ENCODE data around the gene OR4E1. TPM values are rescaled to one million over a fixed set of nuclear protein-coding genes. Genes with fewer than 3 reads are reported as not detected.

The OR4E1 gene
- total RNA-seq, 2 donors from 2014 or later: not detected

DNA sequence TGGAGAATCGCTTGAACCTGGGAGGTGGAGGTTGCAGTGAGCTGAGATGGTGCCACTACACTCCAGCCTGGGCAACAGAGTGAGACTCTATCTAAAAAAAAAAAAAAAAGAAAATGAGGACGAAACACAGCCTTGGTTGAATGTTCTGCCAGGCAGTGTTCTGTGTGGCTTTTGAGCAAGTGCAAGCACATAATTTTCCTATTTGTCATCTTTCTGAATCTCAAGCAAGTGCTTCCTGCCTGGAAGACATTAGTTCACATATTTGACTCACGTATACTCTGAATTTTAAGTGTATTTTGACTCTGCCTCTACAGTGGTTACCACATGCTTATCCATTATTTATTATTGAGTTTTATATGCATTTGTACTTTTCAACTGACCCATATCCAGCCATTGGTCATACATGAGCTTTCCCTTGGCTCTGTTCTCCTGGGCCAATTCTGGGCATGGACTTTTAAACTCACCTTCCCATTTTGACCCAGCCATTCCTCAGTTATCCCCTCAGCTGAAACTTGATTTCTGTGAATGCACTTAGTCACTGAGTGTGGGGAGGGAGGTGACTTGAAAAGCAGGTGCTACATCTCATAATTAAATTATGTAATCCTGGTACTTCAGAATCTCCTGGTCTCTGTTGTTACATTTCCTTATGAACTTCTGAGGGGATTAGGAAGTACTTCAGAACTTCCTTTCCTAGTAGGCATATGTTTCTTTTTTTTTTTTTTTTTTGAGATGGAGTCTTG is 47.0 kb downstream of the OR4E1 start:
- intact Hi-C loops (cut with DNase I): no loop called here
- H3K4me3 ChIP-seq: no peak overlapping the region
- no peak overlapping the region for H3K27ac ChIP-seq
- 58% methylated on average over 3 of the region's 3 CpGs for WGBS
- H3K27me3 ChIP-seq (replicated peaks; ENCODE audit: insufficient read depth): no peaks in the 10 kb centered on the region
- H3K4me1 ChIP-seq (replicated peaks): peaks cover 3% of the 10 kb centered on the region
- no peaks in the 10 kb centered on the region for H3K36me3 ChIP-seq
- no peak for TF ChIP-seq POLR2AphosphoS5 (IDR thresholded peaks at IDR 0.05)
- H3K9me3 ChIP-seq: no peaks in the 10 kb centered on the region
- no peak for DNase-seq (ENCODE audit: low spot score)

Small RNA genes lying within 50 kb of the gene (small RNA-seq; reads per million reads assigned to genes)
- gene AC243972.3: 0 reads per million in 2 donors

Other genes with a start within 250 kb of the OR4E1 start
- gene CHD8, start 217.7 kb downstream of the OR4E1 start, total RNA-seq: 10 to 100 TPM; 63.6 to 67.0 TPM
- 10 to 100 TPM; 25.1 to 35.9 TPM for gene RAB2B, start 196.9 kb downstream of the OR4E1 start, total RNA-seq
- gene TOX4, start 196.6 kb downstream of the OR4E1 start, total RNA-seq: 10 to 100 TPM; 53.2 to 58.2 TPM
- gene METTL3, start 162.5 kb downstream of the OR4E1 start, total RNA-seq: 10 to 100 TPM; 48.3 to 71.5 TPM
- 10 to 100 TPM in 1 of 2 donors, 1 to 10 TPM in 1; 8.1 to 10.2 TPM for gene SALL2, start 147.5 kb downstream of the OR4E1 start, total RNA-seq
- gene OR10G3, start 93.7 kb downstream of the OR4E1 start, total RNA-seq: not detected
- not detected for gene OR10G2, start 38.9 kb downstream of the OR4E1 start, total RNA-seq
- not detected for gene OR4E2, start 20.0 kb downstream of the OR4E1 start, total RNA-seq